ENCODE data around the gene CLCN3. TPM values are rescaled to one million over a fixed set of nuclear protein-coding genes. Genes with fewer than 3 reads are reported as not detected.

The CLCN3 gene
- polyA plus RNA-seq, 3 donors: 5.3 to 7.8 (median 5.4) TPM

DNA sequence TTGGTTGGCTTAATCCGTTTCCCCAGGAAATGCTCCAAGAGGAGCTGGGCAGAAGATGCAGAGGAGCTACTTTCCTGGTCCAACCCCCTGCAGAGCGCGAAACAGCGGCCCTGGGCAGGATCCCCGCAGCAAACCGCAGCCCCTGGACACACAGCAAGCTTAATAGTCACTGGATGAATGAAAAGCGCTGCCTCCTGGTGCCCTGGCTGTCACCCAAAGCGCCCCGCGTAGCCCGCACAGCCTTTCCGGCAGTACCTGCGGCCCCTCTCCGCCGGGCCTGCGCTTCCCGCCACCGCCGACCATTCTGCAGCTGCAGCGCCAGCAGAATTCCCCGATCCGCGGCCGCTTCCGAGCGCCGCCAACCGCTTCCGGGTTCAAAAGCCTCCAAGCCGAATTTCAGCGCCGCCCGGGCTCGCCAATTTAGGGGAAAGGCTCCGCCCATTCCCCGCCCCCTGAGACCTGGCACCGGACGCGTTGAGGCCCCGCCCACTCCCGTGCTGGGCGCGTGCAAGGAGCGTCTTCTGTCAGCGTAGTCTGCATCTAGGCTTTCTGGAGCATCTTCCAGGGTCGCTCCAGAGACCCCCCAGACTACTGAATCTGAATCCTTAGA lies 137.3 kb downstream of the CLCN3 start, which contains the start of gene HPF1:
Gene HPF1 (minus strand): TSS at position 370 of the 610 bp plus-strand sequence. CDS start 67 bp downstream, at position 303.
- H3K9ac ChIP-seq (ENCODE audit: insufficient read depth, low read length, poor library complexity, severe bottlenecking): peak within 1 kb of the TSS; percentile 74
- no peaks in the 10 kb centered on the region for H3K9me3 ChIP-seq (replicated peaks in 1 of 2; ENCODE audit: control insufficient read depth in 1 of 2, insufficient read depth in 1 of 2, low read length in 2 of 2)
- peak within 1 kb of the TSS; percentile 2 to 71 for H3K27ac ChIP-seq (ENCODE audit: low read depth in 1 of 2, low read length in 2 of 2)
- H4K20me1 ChIP-seq (ENCODE audit: insufficient read depth, low read length): no peaks in the 10 kb centered on the region
- H3K36me3 Mint-ChIP-seq: peaks cover 4 to 8% of the 10 kb centered on the region in 2 donors
- H3K4me1 Mint-ChIP-seq: peaks cover 24% of the 10 kb centered on the region
- peak within 1 kb of the TSS; percentile 16 to 81 (median 74) for H3K27ac Mint-ChIP-seq
- peaks cover 24% of the 10 kb centered on the region for H3K79me2 ChIP-seq (ENCODE audit: insufficient read depth, low read length)
- H3K27me3 ChIP-seq (ENCODE audit: control insufficient read depth in 2 of 2, insufficient read depth in 2 of 2, low read length in 2 of 2): no peaks in the 10 kb centered on the region
- H3K27me3 Mint-ChIP-seq (ENCODE audit: low read depth in 3 of 3): peaks cover 3 to 4% (median 4%) of the 10 kb centered on the region in 3 donors
- H3K36me3 ChIP-seq (replicated peaks in 1 of 2; ENCODE audit: control insufficient read depth in 1 of 2, insufficient read depth in 2 of 2, low read length in 2 of 2): peaks cover 1 to 11% of the 10 kb centered on the region in 2 donors
- TF ChIP-seq, protein P1, sequence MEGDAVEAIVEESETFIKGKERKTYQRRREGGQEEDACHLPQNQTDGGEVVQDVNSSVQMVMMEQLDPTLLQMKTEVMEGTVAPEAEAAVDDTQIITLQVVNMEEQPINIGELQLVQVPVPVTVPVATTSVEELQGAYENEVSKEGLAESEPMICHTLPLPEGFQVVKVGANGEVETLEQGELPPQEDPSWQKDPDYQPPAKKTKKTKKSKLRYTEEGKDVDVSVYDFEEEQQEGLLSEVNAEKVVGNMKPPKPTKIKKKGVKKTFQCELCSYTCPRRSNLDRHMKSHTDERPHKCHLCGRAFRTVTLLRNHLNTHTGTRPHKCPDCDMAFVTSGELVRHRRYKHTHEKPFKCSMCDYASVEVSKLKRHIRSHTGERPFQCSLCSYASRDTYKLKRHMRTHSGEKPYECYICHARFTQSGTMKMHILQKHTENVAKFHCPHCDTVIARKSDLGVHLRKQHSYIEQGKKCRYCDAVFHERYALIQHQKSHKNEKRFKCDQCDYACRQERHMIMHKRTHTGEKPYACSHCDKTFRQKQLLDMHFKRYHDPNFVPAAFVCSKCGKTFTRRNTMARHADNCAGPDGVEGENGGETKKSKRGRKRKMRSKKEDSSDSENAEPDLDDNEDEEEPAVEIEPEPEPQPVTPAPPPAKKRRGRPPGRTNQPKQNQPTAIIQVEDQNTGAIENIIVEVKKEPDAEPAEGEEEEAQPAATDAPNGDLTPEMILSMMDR (IDR thresholded peaks at IDR 0.05): no peak
- peak within 1 kb of the TSS; percentile 62 to 90 (median 86) for H3K4me3 ChIP-seq (replicated peaks in 1 of 3; ENCODE audit: low read depth in 2 of 3, low read length in 3 of 3)
- DNase-seq: peak; percentile 87 to 92 (median 90)
- peaks cover 0 to 2% (median 0%) of the 10 kb centered on the region in 7 donors for H3K9me3 Mint-ChIP-seq
- 0% methylated on average over 44 of the region's 46 CpGs for WGBS (ENCODE audit: insufficient coverage)
- peak within 1 kb of the TSS; percentile 89 for H2AFZ ChIP-seq (ENCODE audit: insufficient read depth, low read depth, low read length, poor library complexity, severe bottlenecking)
- H3K4me3 Mint-ChIP-seq: peak within 1 kb of the TSS; percentile 92 to 94
- peak within 1 kb of the TSS; percentile 97 for H3K4me2 ChIP-seq (replicated peaks; ENCODE audit: extremely low read depth, low read length, poor library complexity, severe bottlenecking)
- peaks cover 14 to 17% of the 10 kb centered on the region in 2 donors for H3K4me1 ChIP-seq (ENCODE audit: control insufficient read depth in 1 of 2, insufficient read depth in 2 of 2, low read length in 2 of 2)
- intact Hi-C loops (cut with micrococcal nuclease): loop anchor here in 1 of 2 donors (5.0 kb wide), 2 partner anchors 135 to 270 kb away; partner anchors contain the start of genes CLCN3 and MFAP3L

DNA sequence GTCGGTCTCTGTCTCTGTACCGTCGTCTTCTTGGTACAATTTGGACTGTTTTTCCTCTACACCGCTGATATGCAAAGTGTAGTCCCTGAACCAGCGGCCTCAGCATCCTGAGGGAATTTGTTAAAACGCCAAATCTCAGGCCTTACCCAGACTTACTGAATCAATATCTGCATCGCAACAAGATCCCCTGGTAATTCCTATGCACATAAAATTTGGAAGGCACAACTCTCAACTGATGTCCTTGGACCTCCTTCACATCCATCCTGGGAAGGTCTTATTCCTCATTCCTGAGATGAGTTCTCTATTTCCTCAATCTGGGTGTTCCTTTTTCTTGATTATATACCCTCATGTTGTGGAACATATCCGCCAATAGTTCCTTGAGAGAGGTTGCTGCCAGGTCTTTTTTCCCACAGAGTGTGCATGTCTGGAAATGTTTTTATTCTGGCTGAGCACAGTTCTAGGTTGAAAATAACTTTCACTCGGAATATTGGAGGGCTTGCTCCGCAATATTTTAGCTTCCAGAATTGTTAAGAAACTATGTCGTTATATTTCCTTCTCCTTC lies 138.1 kb downstream of the CLCN3 start:
- peaks cover 14 to 17% of the 10 kb centered on the region in 2 donors for H3K4me1 ChIP-seq (ENCODE audit: control insufficient read depth in 1 of 2, insufficient read depth in 2 of 2, low read length in 2 of 2)
- intact Hi-C loops (cut with micrococcal nuclease): loop anchor here in 1 of 2 donors (5.0 kb wide), 2 partner anchors 136 to 269 kb away; partner anchors contain the start of genes CLCN3 and MFAP3L
- Mint-ChIP-seq H3K4me1 (peaks cover 30% of the 10 kb centered on the region), H3K27me3 (ENCODE audit: low read depth in 3 of 3) (peaks cover 3 to 4% (median 4%) of the 10 kb centered on the region in 3 donors), H3K36me3 (peaks cover under 1 to 1% of the 10 kb centered on the region in 2 donors), H3K4me3 (peak overlapping the region in 1 of 2 donors; percentile 94), H3K27ac (peak overlapping the region in 3 of 7 donors; percentile 52 to 74 (median 68)), H3K9me3 (peaks cover 0 to 2% (median 0%) of the 10 kb centered on the region in 7 donors)
- no peaks in the 10 kb centered on the region for H3K27me3 ChIP-seq (ENCODE audit: control insufficient read depth in 2 of 2, insufficient read depth in 2 of 2, low read length in 2 of 2)
- H3K36me3 ChIP-seq (replicated peaks in 1 of 2; ENCODE audit: control insufficient read depth in 1 of 2, insufficient read depth in 2 of 2, low read length in 2 of 2): peaks cover 0 to 3% of the 10 kb centered on the region in 2 donors
- peak overlapping the region; percentile 97 for H3K4me2 ChIP-seq (replicated peaks; ENCODE audit: extremely low read depth, low read length, poor library complexity, severe bottlenecking)
- H3K9me3 ChIP-seq (replicated peaks in 1 of 2; ENCODE audit: control insufficient read depth in 1 of 2, insufficient read depth in 1 of 2, low read length in 2 of 2): no peaks in the 10 kb centered on the region
- H3K79me2 ChIP-seq (ENCODE audit: insufficient read depth, low read length): peaks cover 24% of the 10 kb centered on the region
- H3K27ac ChIP-seq (ENCODE audit: low read depth in 1 of 2, low read length in 2 of 2): no peak overlapping the region
- H3K9ac ChIP-seq (ENCODE audit: insufficient read depth, low read length, poor library complexity, severe bottlenecking): no peak overlapping the region
- WGBS (ENCODE audit: insufficient coverage): 69% methylated on average over 6 of the region's 11 CpGs
- no peaks in the 10 kb centered on the region for H4K20me1 ChIP-seq (ENCODE audit: insufficient read depth, low read length)
- H3K4me3 ChIP-seq (replicated peaks in 1 of 3; ENCODE audit: low read depth in 2 of 3, low read length in 3 of 3): no peak overlapping the region
- TF ChIP-seq, protein P1 (IDR thresholded peaks at IDR 0.05): no peak
- H2AFZ ChIP-seq (ENCODE audit: insufficient read depth, low read depth, low read length, poor library complexity, severe bottlenecking): peak overlapping the region; percentile 89
- no peak for DNase-seq

Measured in CD14-positive monocyte (primary cell).